Measurements from ENCODE around the gene COL9A1. TPM values are rescaled to one million over a fixed set of nuclear protein-coding genes. Genes with fewer than 3 reads are reported as not detected.

The COL9A1 gene
- total and polyA plus RNA-seq, 2 donors (not counting 1 experiment from before 2014, with no cell fraction given), result not detected

DNA sequence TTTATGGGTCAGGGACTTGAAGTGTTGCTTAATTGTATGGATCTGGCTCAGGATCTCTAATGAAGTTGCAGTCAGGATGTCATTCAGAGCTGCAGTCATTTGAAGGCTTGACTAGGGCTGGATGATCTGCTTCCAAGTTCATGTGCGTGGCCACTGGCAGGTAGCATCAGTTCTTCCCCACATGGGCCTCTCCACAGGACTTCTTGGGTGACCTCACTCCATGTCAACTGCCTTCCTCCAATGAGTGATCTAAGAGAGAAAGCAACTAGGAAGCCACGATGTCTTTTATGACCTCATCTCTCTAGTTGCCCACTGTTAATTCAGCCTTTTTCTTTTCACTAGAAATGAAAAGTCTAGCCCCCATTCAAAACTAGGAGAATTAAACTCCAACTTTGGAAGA lies 104.1 kb downstream of the COL9A1 start:
- no peaks in the 10 kb centered on the region for H3K4me1 ChIP-seq (ENCODE audit: control insufficient read depth in 2 of 2, insufficient read depth in 2 of 2, low read length in 2 of 2)
- no peaks in the 10 kb centered on the region for H3K79me2 ChIP-seq (ENCODE audit: control insufficient read depth, insufficient read depth, low read length)
- peaks cover 5% of the 10 kb centered on the region for H4K20me1 ChIP-seq (ENCODE audit: control insufficient read depth, insufficient read depth, low read length, poor library complexity, severe bottlenecking)
- no peak overlapping the region for H3K27ac Mint-ChIP-seq
- H3K27ac ChIP-seq (ENCODE audit: low read length in 2 of 2), result no peak overlapping the region
- H3K4me2 ChIP-seq (replicated peaks; ENCODE audit: low read depth, low read length, poor library complexity, severe bottlenecking), result no peak overlapping the region
- no peak overlapping the region for H3K4me3 ChIP-seq (ENCODE audit: control extremely low read depth in 1 of 5, extremely low read depth in 1 of 5, insufficient read depth in 1 of 5, low read depth in 2 of 5, low read length in 4 of 5)
- H3K4me3 Mint-ChIP-seq, result no peak overlapping the region
- H2AFZ ChIP-seq (ENCODE audit: insufficient read depth, low read depth, low read length, poor library complexity, severe bottlenecking), result no peak overlapping the region
- no peaks in the 10 kb centered on the region for H3K9me3 ChIP-seq (ENCODE audit: control extremely low read depth in 1 of 3, control insufficient read depth in 2 of 3, insufficient read depth in 1 of 3, low read length in 2 of 3)
- H3K27me3 Mint-ChIP-seq, result no peaks in the 10 kb centered on the region
- peaks cover 9 to 41% of the 10 kb centered on the region in 2 experiments for H3K36me3 ChIP-seq (replicated peaks in 1 of 2; ENCODE audit: control extremely low read depth in 1 of 2, control insufficient read depth in 1 of 2, extremely low read depth in 1 of 2, insufficient read depth in 2 of 2, low read length in 1 of 2)
- no peaks in the 10 kb centered on the region for H3K27me3 ChIP-seq (replicated peaks in 1 of 4; ENCODE audit: control extremely low read depth in 1 of 4, control insufficient read depth in 3 of 4, insufficient read depth in 4 of 4, low read length in 3 of 4)
- no peaks in the 10 kb centered on the region for H3K9me3 Mint-ChIP-seq (ENCODE audit: insufficient read depth)
- ATAC-seq (ENCODE audit: low read depth), result no peak
- ChIA-PET POLR2A (no interaction called here), CTCF (no interaction called here)
- WGBS (ENCODE audit: insufficient coverage), result 100% methylated on average over 1 of the region's 2 CpGs
- DNase-seq, result no peak
- H3K4me1 Mint-ChIP-seq, result no peaks in the 10 kb centered on the region
- TF ChIP-seq EZH2 (IDR thresholded peaks at IDR 0.05; ENCODE audit: borderline replicate concordance, insufficient read depth, low read depth, low read length, poor library complexity, severe bottlenecking), result no peak
- TF ChIP-seq, protein P1, sequence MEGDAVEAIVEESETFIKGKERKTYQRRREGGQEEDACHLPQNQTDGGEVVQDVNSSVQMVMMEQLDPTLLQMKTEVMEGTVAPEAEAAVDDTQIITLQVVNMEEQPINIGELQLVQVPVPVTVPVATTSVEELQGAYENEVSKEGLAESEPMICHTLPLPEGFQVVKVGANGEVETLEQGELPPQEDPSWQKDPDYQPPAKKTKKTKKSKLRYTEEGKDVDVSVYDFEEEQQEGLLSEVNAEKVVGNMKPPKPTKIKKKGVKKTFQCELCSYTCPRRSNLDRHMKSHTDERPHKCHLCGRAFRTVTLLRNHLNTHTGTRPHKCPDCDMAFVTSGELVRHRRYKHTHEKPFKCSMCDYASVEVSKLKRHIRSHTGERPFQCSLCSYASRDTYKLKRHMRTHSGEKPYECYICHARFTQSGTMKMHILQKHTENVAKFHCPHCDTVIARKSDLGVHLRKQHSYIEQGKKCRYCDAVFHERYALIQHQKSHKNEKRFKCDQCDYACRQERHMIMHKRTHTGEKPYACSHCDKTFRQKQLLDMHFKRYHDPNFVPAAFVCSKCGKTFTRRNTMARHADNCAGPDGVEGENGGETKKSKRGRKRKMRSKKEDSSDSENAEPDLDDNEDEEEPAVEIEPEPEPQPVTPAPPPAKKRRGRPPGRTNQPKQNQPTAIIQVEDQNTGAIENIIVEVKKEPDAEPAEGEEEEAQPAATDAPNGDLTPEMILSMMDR (IDR thresholded peaks at IDR 0.05), result no peak
- intact Hi-C loops (cut with micrococcal nuclease), result no loop called here
- H3K9ac ChIP-seq (ENCODE audit: low read length), result no peak overlapping the region

DNA sequence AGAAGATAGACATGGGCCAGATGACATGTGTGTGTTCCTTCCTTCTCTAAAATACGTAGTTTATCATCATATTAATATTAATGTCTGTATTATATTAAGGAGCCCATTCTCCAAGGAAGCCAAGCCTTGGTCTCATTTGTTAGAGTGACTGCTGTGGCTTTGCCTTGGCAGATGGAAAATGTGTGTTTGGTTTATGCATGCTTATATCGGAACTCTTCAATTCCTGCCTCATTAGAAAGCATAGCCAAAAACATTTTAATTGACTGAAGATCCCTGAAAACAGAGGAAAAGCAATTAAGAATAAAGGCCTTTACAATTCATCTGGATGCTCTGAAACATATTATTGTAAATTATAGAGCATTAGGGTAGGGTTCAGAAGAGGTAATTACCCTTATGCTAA lies 106.4 kb downstream of the COL9A1 start:
- no peak overlapping the region for H2AFZ ChIP-seq (ENCODE audit: insufficient read depth, low read depth, low read length, poor library complexity, severe bottlenecking)
- Mint-ChIP-seq H3K4me3 (no peak overlapping the region), H3K4me1 (no peaks in the 10 kb centered on the region), H3K27ac (no peak overlapping the region), H3K9me3 (ENCODE audit: insufficient read depth) (no peaks in the 10 kb centered on the region), H3K27me3 (no peaks in the 10 kb centered on the region)
- H3K27ac ChIP-seq (ENCODE audit: low read length in 2 of 2), result no peak overlapping the region
- intact Hi-C loops (cut with micrococcal nuclease), result no loop called here
- CTCF ChIA-PET, result no interaction called here
- H3K9me3 ChIP-seq (ENCODE audit: control extremely low read depth in 1 of 3, control insufficient read depth in 2 of 3, insufficient read depth in 1 of 3, low read length in 2 of 3), result no peaks in the 10 kb centered on the region
- no peaks in the 10 kb centered on the region for H3K4me1 ChIP-seq (ENCODE audit: control insufficient read depth in 2 of 2, insufficient read depth in 2 of 2, low read length in 2 of 2)
- WGBS (ENCODE audit: insufficient coverage), result no CpG with 5 or more reads among the region's 2 CpGs
- H3K36me3 ChIP-seq (replicated peaks in 1 of 2; ENCODE audit: control extremely low read depth in 1 of 2, control insufficient read depth in 1 of 2, extremely low read depth in 1 of 2, insufficient read depth in 2 of 2, low read length in 1 of 2), result peaks cover 11 to 45% of the 10 kb centered on the region in 2 experiments
- DNase-seq (no peak), ATAC-seq (ENCODE audit: low read depth) (no peak)
- peaks cover 5% of the 10 kb centered on the region for H4K20me1 ChIP-seq (ENCODE audit: control insufficient read depth, insufficient read depth, low read length, poor library complexity, severe bottlenecking)
- no peak overlapping the region for H3K4me3 ChIP-seq (ENCODE audit: control extremely low read depth in 1 of 5, extremely low read depth in 1 of 5, insufficient read depth in 1 of 5, low read depth in 2 of 5, low read length in 4 of 5)
- H3K27me3 ChIP-seq (replicated peaks in 1 of 4; ENCODE audit: control extremely low read depth in 1 of 4, control insufficient read depth in 3 of 4, insufficient read depth in 4 of 4, low read length in 3 of 4), result no peaks in the 10 kb centered on the region
- no peak overlapping the region for H3K9ac ChIP-seq (ENCODE audit: low read length)
- H3K4me2 ChIP-seq (replicated peaks; ENCODE audit: low read depth, low read length, poor library complexity, severe bottlenecking), result no peak overlapping the region
- no peaks in the 10 kb centered on the region for H3K79me2 ChIP-seq (ENCODE audit: control insufficient read depth, insufficient read depth, low read length)
- TF ChIP-seq, protein P1 (IDR thresholded peaks at IDR 0.05), result no peak
- TF ChIP-seq EZH2 (IDR thresholded peaks at IDR 0.05; ENCODE audit: borderline replicate concordance, insufficient read depth, low read depth, low read length, poor library complexity, severe bottlenecking), result no peak
- POLR2A ChIA-PET, result no interaction called here

Measured in B cell (primary cell).